Measurements from ENCODE around the gene KLF3.

KLF3 gene

DNA sequence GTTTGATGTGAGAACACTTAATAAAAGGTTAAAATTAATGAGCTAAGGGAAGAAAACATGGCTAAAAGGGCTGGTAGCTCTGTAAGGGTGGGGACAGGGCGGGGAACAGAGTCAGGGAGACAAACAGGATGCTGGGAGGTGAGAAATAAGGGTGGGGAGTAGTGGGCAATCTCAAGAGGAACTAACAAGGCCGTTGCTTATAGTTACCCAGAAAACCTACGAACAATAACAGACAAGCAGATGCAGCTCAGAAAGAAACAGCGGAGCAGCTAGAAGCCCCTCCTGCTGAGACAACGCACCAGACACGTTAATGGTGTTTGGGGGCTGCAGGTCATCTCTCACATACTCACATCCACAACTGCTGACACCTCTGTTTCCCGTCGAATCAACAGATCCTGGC lies 9.7 kb upstream of the KLF3 start:
- in situ Hi-C loops (cut with MboI; ENCODE audit: low sequenced_read_pairs): no loop called here

GRCh38 chr4:38656111-38656510 lies 7.9 kb upstream of the KLF3 start:
- in situ Hi-C loops (cut with MboI; ENCODE audit: low sequenced_read_pairs): no loop called here

DNA sequence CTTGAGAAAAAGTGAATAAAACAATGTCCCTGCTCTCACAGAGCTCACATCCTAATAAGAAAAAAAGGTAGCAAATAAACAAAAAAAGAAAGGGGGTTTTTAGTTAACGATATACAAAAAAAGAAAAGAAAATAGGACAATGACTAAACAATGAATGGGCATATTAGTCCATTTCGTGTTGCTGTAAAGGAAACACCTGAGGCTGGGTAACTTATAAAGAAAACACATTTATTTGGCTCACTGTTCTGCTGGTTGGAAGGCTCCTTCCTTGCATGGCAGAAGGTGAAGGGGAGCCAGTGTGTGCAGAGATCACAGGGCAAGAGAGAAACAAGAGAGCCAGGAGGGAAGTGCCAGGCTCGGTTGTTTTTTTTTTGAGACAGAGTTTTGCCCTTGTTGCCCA lies 4.7 kb upstream of the KLF3 start:
- in situ Hi-C loops (cut with MboI; ENCODE audit: low sequenced_read_pairs): no loop called here

- in situ Hi-C loops (cut with MboI; ENCODE audit: low sequenced_read_pairs): no loop called here
These were observed 3.2 kb upstream of the KLF3 start for GRCh38 chr4:38660838-38661237.

- in situ Hi-C loops (cut with MboI; ENCODE audit: low sequenced_read_pairs): no loop called here
These were observed 2.6 kb upstream of the KLF3 start for GRCh38 chr4:38661371-38661770.

- in situ Hi-C loops (cut with MboI; ENCODE audit: low sequenced_read_pairs): no loop called here
These were observed 1.4 kb upstream of the KLF3 start for GRCh38 chr4:38662522-38663089.

DNA sequence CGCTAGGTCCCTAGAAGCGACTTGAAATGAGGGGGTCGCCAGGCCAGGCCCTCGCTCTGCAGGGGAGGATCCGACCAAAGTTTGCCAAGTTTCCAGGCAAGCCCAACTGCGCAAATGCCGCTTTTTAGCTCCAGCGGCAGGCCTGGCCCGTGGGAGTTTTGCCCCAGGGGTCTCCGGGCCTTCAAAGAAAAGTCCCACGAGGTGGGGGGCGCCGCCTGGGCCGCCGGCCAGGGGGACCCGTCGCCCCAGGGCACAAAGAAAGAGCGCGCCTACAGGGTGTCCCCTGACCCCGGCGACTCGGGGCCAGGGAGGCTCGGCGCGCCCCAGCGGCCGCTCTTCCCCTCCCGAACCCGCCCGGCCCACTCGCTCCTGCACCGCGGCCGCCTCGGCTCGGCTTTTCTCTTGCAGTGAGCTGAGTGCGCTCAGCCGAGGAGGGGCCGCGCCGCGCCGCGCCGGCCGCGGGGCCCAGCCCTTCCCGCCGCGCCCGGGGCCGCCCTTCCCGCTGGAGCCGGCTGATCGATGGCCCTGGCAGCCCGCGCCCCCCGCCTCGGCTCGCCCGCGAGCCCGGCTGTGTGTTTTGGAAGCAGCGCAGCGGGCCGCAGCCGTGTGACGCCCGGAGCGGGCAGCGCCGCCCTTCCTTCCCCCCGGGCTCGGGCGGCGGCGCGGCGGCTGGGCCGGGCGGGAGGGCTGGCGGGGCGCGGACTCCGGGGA lies 754 bp upstream of the KLF3 start:
- in situ Hi-C loops (cut with MboI; ENCODE audit: low sequenced_read_pairs): no loop called here

DNA sequence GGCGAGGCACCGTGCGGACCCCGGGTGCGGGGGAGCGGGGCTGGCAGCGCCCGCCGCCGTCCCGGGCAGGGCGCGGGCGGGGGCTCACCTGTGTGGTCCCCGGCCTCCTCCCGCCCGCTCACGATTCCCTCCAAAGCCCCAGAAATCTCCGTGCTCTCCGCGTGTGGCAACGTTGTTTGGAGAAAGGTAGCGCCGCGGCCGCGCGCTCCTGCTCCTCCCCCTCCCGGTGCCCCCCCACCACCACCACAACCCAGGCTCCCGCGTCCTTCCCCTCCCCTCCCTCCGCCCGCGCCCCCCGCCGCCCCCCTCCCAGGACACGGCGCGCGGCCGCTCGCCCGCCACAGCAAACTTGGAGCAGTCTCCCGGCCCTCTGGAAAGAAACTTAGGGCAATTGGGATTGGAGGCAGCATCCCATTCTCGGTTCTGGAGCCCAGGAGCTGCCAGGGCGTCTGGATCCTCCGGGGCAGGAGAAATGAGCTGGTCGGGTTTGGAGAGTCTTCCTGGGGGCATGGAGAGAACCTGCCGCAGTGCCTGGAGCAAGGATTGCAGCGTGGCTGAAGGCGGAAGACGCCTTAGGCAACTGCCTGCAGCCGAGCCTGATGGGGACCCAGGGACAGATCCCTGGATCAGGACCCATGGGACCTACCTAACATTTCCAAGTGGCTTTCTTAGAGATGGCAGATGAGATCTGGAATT lies 855 bp downstream of the KLF3 start:
- in situ Hi-C loops (cut with MboI; ENCODE audit: low sequenced_read_pairs): no loop called here

DNA sequence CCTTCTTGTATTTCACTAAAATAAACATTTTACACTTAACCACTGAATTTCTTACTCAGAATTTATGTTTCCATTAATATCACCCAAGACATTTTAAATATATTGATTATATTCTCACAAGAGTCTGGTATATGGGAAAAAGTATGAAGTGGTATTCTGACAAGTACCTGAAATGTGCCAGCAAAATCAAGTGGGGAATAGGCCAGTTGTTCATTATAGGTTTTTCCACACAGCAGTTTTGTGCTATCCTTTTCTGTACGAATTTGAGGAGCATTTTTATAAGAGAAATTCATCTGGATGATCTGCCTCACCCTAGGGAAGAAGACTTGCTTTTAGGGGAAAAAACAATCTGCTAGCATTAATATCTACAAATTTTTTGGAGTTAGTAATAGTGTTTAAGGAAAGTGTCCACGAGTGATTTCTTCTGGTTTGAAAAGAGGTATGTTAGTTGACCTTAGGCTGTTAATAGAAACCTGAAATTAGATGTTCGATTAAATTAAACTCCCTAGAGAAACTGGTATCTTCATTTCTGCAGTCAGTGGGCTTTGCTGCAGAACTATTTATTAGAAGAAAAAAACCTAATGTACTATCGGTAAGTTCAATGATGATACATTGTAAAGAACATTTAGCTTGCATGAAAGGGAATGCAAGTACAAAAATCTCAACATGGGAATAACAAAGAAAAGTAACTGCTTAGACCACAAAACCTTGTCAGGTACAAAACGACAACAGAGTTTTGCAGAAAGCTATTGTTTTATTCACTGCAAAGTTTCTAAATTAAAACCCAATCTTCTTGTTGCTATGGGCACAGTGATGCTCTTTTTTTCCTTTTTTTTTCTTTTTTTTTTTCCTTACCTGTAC lies 1.8 kb downstream of the KLF3 start:
- in situ Hi-C loops (cut with MboI; ENCODE audit: low sequenced_read_pairs): no loop called here

DNA sequence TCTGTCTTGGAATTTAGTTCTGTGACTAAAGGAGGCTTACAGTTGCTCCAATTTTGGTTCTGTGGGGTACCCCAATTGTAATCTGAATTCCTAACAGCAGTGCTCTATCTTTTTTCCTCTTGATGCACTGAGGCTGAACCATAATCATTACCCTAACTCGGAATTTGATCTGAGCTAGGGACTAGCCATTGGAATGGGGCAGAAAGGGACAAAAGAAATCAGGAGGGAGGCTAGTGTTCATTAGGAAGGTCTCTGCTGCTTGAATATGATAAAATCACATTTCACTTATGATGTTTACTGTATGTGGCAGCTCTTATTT lies 2.7 kb downstream of the KLF3 start:
- in situ Hi-C loops (cut with MboI; ENCODE audit: low sequenced_read_pairs): no loop called here

DNA sequence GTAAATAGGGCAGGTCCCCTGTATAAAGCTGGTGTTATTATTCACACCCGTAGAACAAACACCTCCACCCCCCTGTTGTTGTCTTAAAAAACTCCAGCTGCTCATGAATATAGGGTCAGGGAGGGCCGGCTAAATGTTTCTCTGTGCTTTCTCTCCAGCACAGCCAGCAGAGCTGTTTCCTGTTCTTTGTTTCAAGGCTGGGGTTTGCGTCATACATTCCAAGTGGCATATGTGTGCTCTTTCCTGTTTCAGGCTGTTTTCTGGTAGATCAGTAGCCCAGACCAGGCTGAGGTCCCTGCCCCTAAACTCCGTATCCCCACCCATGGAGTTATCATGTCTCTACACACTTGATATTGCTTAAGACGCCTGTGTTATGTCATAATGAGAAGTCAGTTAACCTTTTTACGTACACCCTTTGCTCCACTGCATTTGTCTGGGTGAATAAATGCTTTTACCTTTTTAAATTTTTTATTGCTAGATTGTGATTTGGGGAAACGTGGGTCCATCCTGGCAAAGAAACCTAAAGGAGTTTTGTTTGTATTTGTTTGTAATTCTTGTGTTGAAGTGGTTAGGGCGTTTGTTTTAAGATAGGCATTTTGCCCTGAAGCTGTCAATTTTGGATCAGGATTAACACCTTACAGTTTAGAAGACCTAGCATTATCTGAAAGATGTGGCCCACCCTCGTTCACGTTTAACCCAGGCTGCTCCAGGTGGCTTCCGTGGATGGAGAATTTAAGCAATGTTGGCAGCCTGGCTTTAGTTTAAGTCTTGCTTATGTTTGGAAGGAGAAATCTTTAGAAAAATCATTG lies 3.3 kb downstream of the KLF3 start:
- in situ Hi-C loops (cut with MboI; ENCODE audit: low sequenced_read_pairs): no loop called here

- in situ Hi-C loops (cut with MboI; ENCODE audit: low sequenced_read_pairs): no loop called here
These were observed 4.4 kb downstream of the KLF3 start for GRCh38 chr4:38668203-38668971.

GRCh38 chr4:38669208-38669607 lies 5.2 kb downstream of the KLF3 start:
- in situ Hi-C loops (cut with MboI; ENCODE audit: low sequenced_read_pairs): no loop called here

- in situ Hi-C loops (cut with MboI; ENCODE audit: low sequenced_read_pairs): no loop called here
These were observed 6.3 kb downstream of the KLF3 start for GRCh38 chr4:38670109-38670901.

DNA sequence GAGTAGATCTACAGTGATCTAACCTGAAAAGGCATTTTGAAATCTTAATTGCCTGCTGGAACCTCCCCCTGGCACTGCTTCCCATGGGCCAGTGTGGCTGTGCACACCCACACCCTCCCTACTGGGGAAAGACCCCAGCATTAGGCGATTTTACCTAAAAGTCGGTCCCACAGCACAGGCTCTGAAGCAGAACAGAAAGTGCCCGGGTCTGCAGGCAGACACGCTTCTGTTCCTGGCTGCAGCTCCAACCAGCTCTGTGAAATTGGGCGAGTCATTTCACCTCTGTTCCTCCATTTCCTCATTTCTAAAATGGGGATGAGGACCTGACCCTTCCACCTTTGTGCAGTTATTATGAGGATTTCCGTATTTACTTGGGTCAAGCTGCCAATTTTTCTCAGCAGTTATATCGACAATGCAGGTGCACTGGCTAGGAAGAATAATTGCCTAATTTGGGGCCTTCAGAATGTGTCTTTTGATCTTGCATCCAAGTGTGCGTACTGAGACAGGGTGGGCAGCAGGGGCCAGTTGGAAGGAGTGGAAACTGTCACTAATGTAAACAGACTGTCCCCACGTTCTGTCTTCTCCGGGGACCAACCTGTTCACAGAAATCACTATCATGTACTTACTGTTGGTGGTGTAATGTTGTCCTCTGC lies 7.1 kb downstream of the KLF3 start:
- in situ Hi-C loops (cut with MboI; ENCODE audit: low sequenced_read_pairs): no loop called here

DNA sequence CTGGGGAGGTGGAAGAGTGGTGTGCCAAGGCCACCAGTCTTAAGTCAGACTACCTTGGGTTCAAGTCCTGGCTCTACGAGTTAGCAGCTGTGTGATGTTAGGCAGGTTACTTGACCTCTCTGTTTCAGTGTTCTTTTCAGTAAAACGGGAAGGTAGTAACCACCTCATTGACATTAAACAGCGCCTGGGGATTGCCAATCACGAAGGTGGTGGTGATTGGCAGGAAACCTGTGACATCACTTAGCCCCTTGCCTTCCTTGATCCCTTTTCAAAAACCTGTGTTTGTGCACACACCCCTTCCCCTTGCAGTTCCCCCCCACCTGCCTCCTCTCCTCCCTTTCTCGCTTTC lies 7.6 kb downstream of the KLF3 start:
- in situ Hi-C loops (cut with MboI; ENCODE audit: low sequenced_read_pairs): no loop called here

- in situ Hi-C loops (cut with MboI; ENCODE audit: low sequenced_read_pairs): no loop called here
These were observed 8.0 kb downstream of the KLF3 start for GRCh38 chr4:38672074-38672396.

- in situ Hi-C loops (cut with MboI; ENCODE audit: low sequenced_read_pairs): no loop called here
These were observed 8.6 kb downstream of the KLF3 start for GRCh38 chr4:38672397-38673129.
